ENCODE measurements around the gene PRR14.

Gene PRR14

DNA sequence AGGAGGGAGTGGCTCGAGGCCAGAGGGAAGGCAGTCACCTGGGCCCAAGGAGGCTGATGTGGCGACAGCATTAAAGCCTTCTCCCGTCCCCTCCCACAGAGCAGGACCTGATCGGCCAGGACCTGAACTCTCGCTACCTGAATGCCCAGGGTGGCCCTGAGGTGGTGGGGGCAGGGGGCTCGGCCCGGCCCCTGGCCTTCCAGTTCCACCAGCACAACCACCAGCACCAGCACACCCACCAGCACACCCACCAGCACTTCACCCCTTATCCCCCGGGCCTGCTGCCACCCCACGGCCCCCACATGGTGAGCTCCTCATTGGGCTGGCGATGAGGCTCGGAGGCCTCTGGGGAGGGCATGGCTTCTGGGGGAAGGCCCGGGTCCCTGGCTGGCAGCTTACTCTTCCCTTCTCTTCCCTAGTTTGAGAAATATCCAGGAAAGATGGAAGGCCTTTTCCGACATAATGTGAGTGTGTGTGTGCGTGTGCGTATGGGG lies 13.9 kb downstream of the PRR14 start:
- Histone ChIP-seq H3K79me1 (replicated peaks; ENCODE audit: low read length, poor library complexity, severe bottlenecking) (peaks cover 37% of the 10 kb centered on the region), H3K4ac (ENCODE audit: low read depth in 1 of 2, low read length in 2 of 2) (no peak overlapping the region), H2BK12ac (ENCODE audit: low read length in 2 of 2) (no peak overlapping the region), H3K4me1 (ENCODE audit: control insufficient read depth, insufficient read depth, low read depth, low read length) (peaks cover 25% of the 10 kb centered on the region), H3K4me3 (ENCODE audit: insufficient read depth in 1 of 2, low read depth in 1 of 2, low read length in 2 of 2) (no peak overlapping the region), H2BK5ac (ENCODE audit: low read depth, low read length, poor library complexity, severe bottlenecking) (no peak overlapping the region), H2AFZ (ENCODE audit: low read depth, low read length) (no peak overlapping the region), H4K8ac (ENCODE audit: low read length) (no peak overlapping the region), H3K23ac (ENCODE audit: low read length in 2 of 2) (no peak overlapping the region), H3K9ac (ENCODE audit: low read length) (no peak overlapping the region), H3K4me2 (ENCODE audit: low read length, poor library complexity, severe bottlenecking) (no peak overlapping the region), H3K36me3 (ENCODE audit: control insufficient read depth in 1 of 2, insufficient read depth in 2 of 2, low read depth in 1 of 2, low read length in 2 of 2) (peaks cover 79 to 83% of the 10 kb centered on the region in 2 experiments), H2BK15ac (ENCODE audit: low read depth, poor library complexity, severe bottlenecking) (no peak overlapping the region), H4K91ac (ENCODE audit: low read length) (no peak overlapping the region), H2AK5ac (ENCODE audit: low read length, severe bottlenecking) (no peak overlapping the region), H2BK120ac (ENCODE audit: low read depth, low read length) (no peak overlapping the region), H3K27ac (ENCODE audit: low read length, poor library complexity, severe bottlenecking) (no peak overlapping the region), H3K14ac (ENCODE audit: low read length in 2 of 2) (no peak overlapping the region), H3K18ac (ENCODE audit: low read depth in 1 of 2, low read length in 2 of 2) (no peak overlapping the region), H3K27me3 (ENCODE audit: control insufficient read depth in 1 of 2, insufficient read depth in 1 of 2, low read length in 2 of 2) (no peaks in the 10 kb centered on the region), H3K9me3 (ENCODE audit: control insufficient read depth, low read length) (no peaks in the 10 kb centered on the region)
- 96% methylated on average over 7 of the region's 15 CpGs for WGBS
- no peak for DNase-seq

- Histone ChIP-seq H2AFZ (ENCODE audit: low read depth, low read length) (no peak overlapping the region), H3K79me1 (replicated peaks; ENCODE audit: low read length, poor library complexity, severe bottlenecking) (peaks cover 41% of the 10 kb centered on the region), H3K4me1 (ENCODE audit: control insufficient read depth, insufficient read depth, low read depth, low read length) (peaks cover 25% of the 10 kb centered on the region), H3K4me2 (ENCODE audit: low read length, poor library complexity, severe bottlenecking) (no peak overlapping the region), H3K27me3 (ENCODE audit: control insufficient read depth in 1 of 2, insufficient read depth in 1 of 2, low read length in 2 of 2) (no peaks in the 10 kb centered on the region), H2BK120ac (ENCODE audit: low read depth, low read length) (no peak overlapping the region), H4K8ac (ENCODE audit: low read length) (no peak overlapping the region), H2BK5ac (ENCODE audit: low read depth, low read length, poor library complexity, severe bottlenecking) (no peak overlapping the region), H3K27ac (ENCODE audit: low read length, poor library complexity, severe bottlenecking) (no peak overlapping the region), H3K4ac (ENCODE audit: low read depth in 1 of 2, low read length in 2 of 2) (no peak overlapping the region), H3K4me3 (ENCODE audit: insufficient read depth in 1 of 2, low read depth in 1 of 2, low read length in 2 of 2) (no peak overlapping the region), H2AK5ac (ENCODE audit: low read length, severe bottlenecking) (no peak overlapping the region), H3K18ac (ENCODE audit: low read depth in 1 of 2, low read length in 2 of 2) (no peak overlapping the region), H3K9me3 (ENCODE audit: control insufficient read depth, low read length) (no peaks in the 10 kb centered on the region), H3K36me3 (ENCODE audit: control insufficient read depth in 1 of 2, insufficient read depth in 2 of 2, low read depth in 1 of 2, low read length in 2 of 2) (peaks cover 85 to 89% of the 10 kb centered on the region in 2 experiments), H2BK15ac (ENCODE audit: low read depth, poor library complexity, severe bottlenecking) (no peak overlapping the region), H3K9ac (ENCODE audit: low read length) (peak overlapping the region; percentile 38), H3K14ac (ENCODE audit: low read length in 2 of 2) (no peak overlapping the region), H2BK12ac (ENCODE audit: low read length in 2 of 2) (no peak overlapping the region), H3K23ac (ENCODE audit: low read length in 2 of 2) (no peak overlapping the region), H4K91ac (ENCODE audit: low read length) (no peak overlapping the region)
- DNase-seq, result no peak
- WGBS, result 93% methylated on average over 22 of the region's 22 CpGs
These were observed 14.5 kb downstream of the PRR14 start for GRCh38 chr16:30665155-30665829.

DNA sequence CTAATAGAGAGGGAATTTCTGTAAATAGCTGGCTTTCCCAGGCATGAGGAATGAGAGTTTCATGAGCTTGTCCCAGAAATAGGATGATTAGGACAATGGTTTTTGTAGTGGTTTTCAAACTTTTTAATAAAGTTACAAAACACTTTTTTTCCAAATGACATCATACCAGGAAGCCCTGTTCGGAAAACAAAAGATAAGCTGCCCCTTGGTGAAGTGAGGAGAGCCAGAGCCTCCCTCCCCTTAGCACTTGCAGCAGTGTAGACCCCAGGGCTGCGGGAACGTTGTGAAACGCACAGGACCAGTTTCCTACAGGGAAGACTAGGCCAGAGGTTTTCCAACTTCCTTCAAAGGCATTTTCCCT lies 15.1 kb downstream of the PRR14 start:
- no peak overlapping the region for H2BK120ac ChIP-seq (ENCODE audit: low read depth, low read length)
- 94% methylated on average over 4 of the region's 4 CpGs for WGBS
- H3K9me3 ChIP-seq (ENCODE audit: control insufficient read depth, low read length), result no peaks in the 10 kb centered on the region
- H3K23ac ChIP-seq (ENCODE audit: low read length in 2 of 2), result no peak overlapping the region
- H2BK5ac ChIP-seq (ENCODE audit: low read depth, low read length, poor library complexity, severe bottlenecking), result no peak overlapping the region
- H3K79me1 ChIP-seq (replicated peaks; ENCODE audit: low read length, poor library complexity, severe bottlenecking), result peaks cover 41% of the 10 kb centered on the region
- H3K4me1 ChIP-seq (ENCODE audit: control insufficient read depth, insufficient read depth, low read depth, low read length), result peaks cover 22% of the 10 kb centered on the region
- no peak for DNase-seq
- H3K4me3 ChIP-seq (ENCODE audit: insufficient read depth in 1 of 2, low read depth in 1 of 2, low read length in 2 of 2), result no peak overlapping the region
- H4K8ac ChIP-seq (ENCODE audit: low read length), result no peak overlapping the region
- no peaks in the 10 kb centered on the region for H3K27me3 ChIP-seq (ENCODE audit: control insufficient read depth in 1 of 2, insufficient read depth in 1 of 2, low read length in 2 of 2)
- no peak overlapping the region for H3K18ac ChIP-seq (ENCODE audit: low read depth in 1 of 2, low read length in 2 of 2)
- H2BK15ac ChIP-seq (ENCODE audit: low read depth, poor library complexity, severe bottlenecking), result no peak overlapping the region
- H3K4me2 ChIP-seq (ENCODE audit: low read length, poor library complexity, severe bottlenecking), result no peak overlapping the region
- H4K91ac ChIP-seq (ENCODE audit: low read length), result no peak overlapping the region
- H2BK12ac ChIP-seq (ENCODE audit: low read length in 2 of 2), result no peak overlapping the region
- H3K36me3 ChIP-seq (ENCODE audit: control insufficient read depth in 1 of 2, insufficient read depth in 2 of 2, low read depth in 1 of 2, low read length in 2 of 2), result peaks cover 91 to 93% of the 10 kb centered on the region in 2 experiments
- H3K27ac ChIP-seq (ENCODE audit: low read length, poor library complexity, severe bottlenecking), result no peak overlapping the region
- H2AK5ac ChIP-seq (ENCODE audit: low read length, severe bottlenecking), result no peak overlapping the region
- no peak overlapping the region for H2AFZ ChIP-seq (ENCODE audit: low read depth, low read length)
- H3K4ac ChIP-seq (ENCODE audit: low read depth in 1 of 2, low read length in 2 of 2), result no peak overlapping the region
- H3K9ac ChIP-seq (ENCODE audit: low read length), result peak overlapping the region; percentile 38
- no peak overlapping the region for H3K14ac ChIP-seq (ENCODE audit: low read length in 2 of 2)

- Histone ChIP-seq H3K4me2 (ENCODE audit: low read length, poor library complexity, severe bottlenecking) (no peak overlapping the region), H3K18ac (ENCODE audit: low read depth in 1 of 2, low read length in 2 of 2) (no peak overlapping the region), H4K8ac (ENCODE audit: low read length) (no peak overlapping the region), H3K14ac (ENCODE audit: low read length in 2 of 2) (no peak overlapping the region), H3K27ac (ENCODE audit: low read length, poor library complexity, severe bottlenecking) (no peak overlapping the region), H3K4me1 (ENCODE audit: control insufficient read depth, insufficient read depth, low read depth, low read length) (peaks cover 16% of the 10 kb centered on the region), H2BK12ac (ENCODE audit: low read length in 2 of 2) (no peak overlapping the region), H3K9ac (ENCODE audit: low read length) (peak overlapping the region; percentile 38), H2AK5ac (ENCODE audit: low read length, severe bottlenecking) (no peak overlapping the region), H2BK5ac (ENCODE audit: low read depth, low read length, poor library complexity, severe bottlenecking) (no peak overlapping the region), H3K79me1 (replicated peaks; ENCODE audit: low read length, poor library complexity, severe bottlenecking) (peaks cover 41% of the 10 kb centered on the region), H2BK15ac (ENCODE audit: low read depth, poor library complexity, severe bottlenecking) (no peak overlapping the region), H4K91ac (ENCODE audit: low read length) (no peak overlapping the region), H3K27me3 (ENCODE audit: control insufficient read depth in 1 of 2, insufficient read depth in 1 of 2, low read length in 2 of 2) (no peaks in the 10 kb centered on the region), H3K36me3 (ENCODE audit: control insufficient read depth in 1 of 2, insufficient read depth in 2 of 2, low read depth in 1 of 2, low read length in 2 of 2) (peaks cover 86 to 89% of the 10 kb centered on the region in 2 experiments), H2AFZ (ENCODE audit: low read depth, low read length) (no peak overlapping the region), H2BK120ac (ENCODE audit: low read depth, low read length) (no peak overlapping the region), H3K23ac (ENCODE audit: low read length in 2 of 2) (no peak overlapping the region), H3K4ac (ENCODE audit: low read depth in 1 of 2, low read length in 2 of 2) (no peak overlapping the region), H3K4me3 (ENCODE audit: insufficient read depth in 1 of 2, low read depth in 1 of 2, low read length in 2 of 2) (no peak overlapping the region), H3K9me3 (ENCODE audit: control insufficient read depth, low read length) (no peaks in the 10 kb centered on the region)
- no peak for DNase-seq
- WGBS, result 92% methylated on average over 6 of the region's 7 CpGs
These were observed 15.9 kb downstream of the PRR14 start for GRCh38 chr16:30666681-30667080.
